Muscle layer of colon (tissue), 2 donors: ENCODE data around the gene DUSP28.
"Not testable (repeated sequence)": the region's sequence is repeated elsewhere in the genome, so short reads cannot be mapped to it uniquely, and the experiment has no call there.

ENCODE experiments used
- H3K27ac ChIP-seq: one replicate; pipeline ENCODE4 v1.7.0; 2013; ENCODE audit warnings: low read depth, mild to moderate bottlenecking, low read length, moderate library complexity
- H3K27me3 ChIP-seq, 2 donors: one replicate each; pipeline ENCODE4 v1.7.0; 2013; ENCODE audit warnings: low read length in 2 of 2, mild to moderate bottlenecking in 2 of 2; ENCODE audit not compliant: insufficient read depth in 2 of 2, control insufficient read depth in 1 of 2
- H3K36me3 ChIP-seq: one replicate; pipeline ENCODE4 v1.7.0; 2013; ENCODE audit warnings: mild to moderate bottlenecking, low read length; ENCODE audit not compliant: insufficient read depth
- H3K4me1 ChIP-seq: one replicate; pipeline ENCODE4 v1.7.0; 2013; ENCODE audit warnings: mild to moderate bottlenecking, low read length; ENCODE audit not compliant: insufficient read depth
- H3K4me3 ChIP-seq, 2 donors: one replicate each; pipeline ENCODE4 v1.7.0; 2013; ENCODE audit warnings: low read length in 2 of 2, low read depth in 1 of 2, mild to moderate bottlenecking in 1 of 2, moderate library complexity in 1 of 2
- H3K9ac ChIP-seq: one replicate; pipeline ENCODE4 v1.7.0; 2013; ENCODE audit warnings: low read length
- H3K9me3 ChIP-seq: one replicate; pipeline ENCODE4 v1.7.0; 2013; ENCODE audit warnings: mild to moderate bottlenecking, low read length
- donor health status: abdominal sarcoma.
- donor health status: Adenocarcinoma of cecum.

The DUSP28 gene

DNA sequence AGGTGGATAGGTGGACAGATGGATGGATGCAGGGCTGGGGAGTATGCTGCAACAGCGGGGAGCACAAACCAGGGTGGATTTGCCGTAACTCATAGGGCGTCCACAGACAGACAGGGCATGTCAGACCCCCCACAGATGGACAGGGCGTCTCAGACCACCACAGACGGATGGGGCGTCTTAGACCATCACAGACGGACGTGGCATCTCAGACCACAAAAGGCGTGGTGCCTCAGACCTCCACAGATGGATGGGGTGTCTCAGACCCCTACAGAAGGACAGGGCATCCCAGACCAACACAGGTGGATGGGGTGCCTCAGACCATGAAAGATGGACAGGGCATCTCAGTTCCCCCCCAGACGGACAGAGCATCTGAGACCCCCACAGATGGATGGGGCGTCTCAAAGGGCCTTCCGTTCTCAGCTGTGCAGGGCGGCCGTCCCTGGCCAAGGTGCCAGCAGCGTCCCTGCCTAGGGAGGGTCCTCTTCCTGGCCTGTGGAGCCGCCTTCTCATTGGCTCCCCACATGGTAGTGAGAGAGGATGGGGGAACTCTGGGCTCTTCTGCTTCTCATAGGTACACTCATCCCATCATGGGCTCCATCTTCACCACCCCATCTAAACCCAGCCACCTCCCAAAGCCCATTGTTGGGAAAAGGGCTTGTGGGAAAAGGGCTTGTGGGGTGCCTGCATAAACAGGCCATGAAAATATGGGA is 4.5 kb upstream of the DUSP28 start:
- no peak overlapping the region for H3K9ac ChIP-seq
- H3K4me1 ChIP-seq = peaks cover 15% of the 10 kb centered on the region
- peaks cover 0 to 16% of the 10 kb centered on the region in 2 donors for H3K27me3 ChIP-seq
- no peak overlapping the region for H3K27ac ChIP-seq
- H3K36me3 ChIP-seq = no peaks in the 10 kb centered on the region
- no peaks in the 10 kb centered on the region for H3K9me3 ChIP-seq
- no peak overlapping the region for H3K4me3 ChIP-seq

DNA sequence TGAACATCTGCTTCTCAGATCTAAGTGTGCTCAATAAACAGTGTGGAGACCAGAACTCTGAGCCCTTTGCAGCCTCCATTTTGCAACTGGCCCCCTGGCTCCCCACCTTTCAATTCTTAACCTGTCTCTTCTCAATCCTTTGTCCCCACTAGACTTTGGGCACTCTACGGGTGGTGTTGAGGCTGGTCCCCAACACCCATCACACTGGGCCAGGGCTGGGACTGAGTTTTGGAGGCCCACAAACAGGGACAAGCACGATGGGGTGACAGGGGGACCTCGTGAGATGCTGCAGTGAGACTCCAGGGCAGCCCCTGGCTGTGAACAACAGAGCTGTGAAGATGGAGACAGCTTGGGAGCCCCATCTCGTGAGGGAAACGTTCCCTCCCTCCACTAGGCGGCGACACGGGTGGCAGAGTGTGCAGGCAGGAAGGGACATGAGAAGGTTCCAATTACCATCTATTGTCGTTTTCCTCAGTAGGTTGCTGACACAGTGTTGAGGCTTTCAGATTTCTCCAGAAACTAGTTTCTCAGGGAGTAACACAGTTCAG is 3.5 kb upstream of the DUSP28 start:
- Histone ChIP-seq H3K4me3 (no peak overlapping the region), H3K27me3 (peaks cover 0 to 16% of the 10 kb centered on the region in 2 donors), H3K36me3 (no peaks in the 10 kb centered on the region), H3K27ac (no peak overlapping the region), H3K9me3 (no peaks in the 10 kb centered on the region), H3K9ac (no peak overlapping the region), H3K4me1 (peaks cover 20% of the 10 kb centered on the region)

- no peak overlapping the region for H3K27ac ChIP-seq
- no peaks in the 10 kb centered on the region for H3K9me3 ChIP-seq
- H3K4me1 ChIP-seq = peaks cover 23% of the 10 kb centered on the region
- H3K27me3 ChIP-seq = peaks cover 0 to 16% of the 10 kb centered on the region in 2 donors
- no peaks in the 10 kb centered on the region for H3K36me3 ChIP-seq
- no peak overlapping the region for H3K9ac ChIP-seq
- peak overlapping the region; percentile 14 to 50 for H3K4me3 ChIP-seq
Observed at GRCh38 chr2:240557101-240557751, 2.9 kb upstream of the DUSP28 start.

- Histone ChIP-seq H3K27ac (no peak within 1 kb of the TSS), H3K9me3 (no peaks in the 10 kb centered on the region), H3K4me3 (peak within 1 kb of the TSS; percentile 14 to 50), H3K27me3 (peaks cover 0 to 16% of the 10 kb centered on the region in 2 donors), H3K9ac (no peak within 1 kb of the TSS), H3K4me1 (peaks cover 23% of the 10 kb centered on the region), H3K36me3 (no peaks in the 10 kb centered on the region)
Observed at GRCh38 chr2:240557808-240558207, 2.3 kb upstream of the DUSP28 start, which contains the start of gene ANKMY1. Gene ANKMY1 (minus strand): TSS chr2:240557988. CDS start chr2:240557335, 653 bp downstream.

DNA sequence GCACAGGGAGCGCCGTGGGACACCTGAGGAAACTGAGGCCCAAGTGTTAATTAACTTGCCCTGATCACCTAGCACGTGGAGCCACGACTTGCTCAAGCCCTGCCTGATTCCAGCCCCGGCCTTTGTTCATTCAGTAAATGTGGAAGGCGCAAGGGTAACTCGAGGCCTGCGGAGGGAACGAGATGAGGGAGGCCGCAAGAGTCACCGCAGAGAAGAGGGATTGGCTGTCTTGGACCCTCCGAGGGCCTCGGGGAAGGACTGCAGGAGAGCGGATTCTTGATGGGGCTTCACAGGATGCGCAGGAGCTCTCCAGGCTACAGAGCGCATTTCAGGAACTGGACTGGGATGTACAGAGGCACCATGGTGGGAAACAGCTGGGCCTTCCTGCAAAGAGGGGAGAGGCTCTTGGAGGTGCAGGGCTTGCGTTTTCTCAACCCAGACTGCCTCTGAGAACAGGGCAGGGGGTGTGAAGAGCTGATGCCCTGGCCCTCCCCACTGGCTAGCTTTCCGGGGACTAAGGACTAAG is 1.9 kb upstream of the DUSP28 start:
- H3K4me3 ChIP-seq = peak overlapping the region; percentile 14 to 50
- no peaks in the 10 kb centered on the region for H3K36me3 ChIP-seq
- no peak overlapping the region for H3K9ac ChIP-seq
- peaks cover 23% of the 10 kb centered on the region for H3K4me1 ChIP-seq
- H3K27ac ChIP-seq = no peak overlapping the region
- H3K27me3 ChIP-seq = peaks cover 0 to 16% of the 10 kb centered on the region in 2 donors
- no peaks in the 10 kb centered on the region for H3K9me3 ChIP-seq

GRCh38 chr2:240559286-240559685 is 871 bp upstream of the DUSP28 start:
- Histone ChIP-seq H3K9me3 (no peaks in the 10 kb centered on the region), H3K27me3 (peaks cover 0 to 16% of the 10 kb centered on the region in 2 donors), H3K4me3 (no peak overlapping the region), H3K9ac (no peak overlapping the region), H3K27ac (no peak overlapping the region), H3K4me1 (peaks cover 23% of the 10 kb centered on the region), H3K36me3 (no peaks in the 10 kb centered on the region)

DNA sequence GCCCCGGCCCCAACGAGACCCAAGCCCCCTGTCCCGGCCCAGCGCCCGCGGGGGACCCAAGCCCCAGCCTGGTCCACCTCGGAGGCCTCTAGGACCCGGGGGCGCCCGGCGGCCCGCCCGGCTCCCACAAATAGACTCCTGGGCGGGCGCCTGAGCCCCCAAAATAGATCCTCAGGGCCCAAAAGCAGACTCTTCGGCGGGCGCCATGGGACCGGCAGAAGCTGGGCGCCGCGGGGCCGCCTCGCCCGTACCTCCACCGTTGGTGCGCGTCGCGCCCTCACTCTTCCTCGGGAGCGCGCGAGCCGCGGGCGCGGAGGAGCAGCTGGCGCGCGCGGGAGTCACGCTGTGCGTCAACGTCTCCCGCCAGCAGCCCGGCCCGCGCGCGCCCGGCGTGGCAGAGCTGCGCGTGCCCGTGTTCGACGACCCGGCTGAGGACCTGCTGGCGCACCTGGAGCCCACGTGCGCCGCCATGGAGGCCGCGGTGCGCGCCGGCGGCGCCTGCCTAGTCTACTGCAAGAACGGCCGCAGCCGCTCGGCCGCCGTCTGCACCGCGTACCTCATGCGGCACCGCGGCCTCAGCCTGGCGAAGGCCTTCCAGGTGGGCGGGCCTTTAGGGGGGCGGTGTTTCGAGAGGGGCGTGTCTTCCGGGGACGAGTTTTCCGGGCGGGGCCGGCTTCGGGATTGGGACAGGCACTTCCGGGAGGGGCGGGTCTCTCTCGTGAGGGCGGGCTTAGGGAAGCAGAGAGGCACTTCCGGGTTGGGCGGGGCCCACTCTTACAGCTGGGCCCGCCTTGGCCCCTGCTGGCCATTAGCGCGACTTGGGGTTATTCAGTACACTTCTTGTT is 545 bp downstream of the DUSP28 start:
- Histone ChIP-seq H3K4me1 (peaks cover 24% of the 10 kb centered on the region), H3K36me3 (no peaks in the 10 kb centered on the region), H3K27ac (peak overlapping the region; percentile 79), H3K9me3 (no peaks in the 10 kb centered on the region), H3K9ac (no peak overlapping the region), H3K27me3 (peaks cover 0 to 16% of the 10 kb centered on the region in 2 donors), H3K4me3 (peak overlapping the region; percentile 51 to 69)

DNA sequence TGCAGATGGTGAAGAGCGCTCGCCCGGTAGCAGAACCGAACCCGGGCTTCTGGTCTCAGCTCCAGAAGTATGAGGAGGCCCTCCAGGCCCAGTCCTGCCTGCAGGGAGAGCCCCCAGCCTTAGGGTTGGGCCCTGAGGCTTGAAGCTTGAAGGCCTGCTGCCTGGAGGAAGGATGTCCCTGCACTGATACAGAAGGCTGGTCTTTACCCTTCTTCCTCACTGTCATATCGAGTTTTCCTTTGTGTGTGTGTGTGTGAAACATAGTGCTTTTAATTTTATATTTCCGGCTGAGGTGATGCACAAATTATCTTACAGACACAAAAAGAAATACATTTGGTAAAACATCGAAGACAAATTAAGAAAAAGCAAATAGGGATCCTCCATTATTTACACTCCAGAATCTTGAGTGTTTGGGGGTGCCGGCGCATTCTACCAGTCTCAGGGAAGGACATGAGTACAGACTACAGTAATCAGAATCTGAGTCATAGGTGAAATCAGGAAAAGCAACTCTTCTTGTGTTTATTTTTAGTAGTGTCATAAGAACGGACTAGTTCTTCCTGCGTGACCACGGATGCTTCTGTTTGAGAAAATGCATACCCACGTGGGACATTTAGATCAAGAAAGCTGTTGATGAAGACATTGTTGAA is 1.3 kb downstream of the DUSP28 start:
- Histone ChIP-seq H3K27ac (peak overlapping the region; percentile 62), H3K9ac (peak overlapping the region; percentile 30), H3K4me3 (peak overlapping the region in 1 of 2 donors; percentile 51), H3K36me3 (no peaks in the 10 kb centered on the region), H3K27me3 (peaks cover 0 to 16% of the 10 kb centered on the region in 2 donors), H3K4me1 (peaks cover 30% of the 10 kb centered on the region), H3K9me3 (no peaks in the 10 kb centered on the region)

GRCh38 chr2:240563231-240563630 is 3.1 kb downstream of the DUSP28 start:
- H3K36me3 ChIP-seq, H3K4me3 ChIP-seq, H3K9me3 ChIP-seq, H3K27me3 ChIP-seq, H3K9ac ChIP-seq, H3K27ac ChIP-seq: not testable (repeated sequence)
- peaks cover 38% of the 10 kb centered on the region for H3K4me1 ChIP-seq

DNA sequence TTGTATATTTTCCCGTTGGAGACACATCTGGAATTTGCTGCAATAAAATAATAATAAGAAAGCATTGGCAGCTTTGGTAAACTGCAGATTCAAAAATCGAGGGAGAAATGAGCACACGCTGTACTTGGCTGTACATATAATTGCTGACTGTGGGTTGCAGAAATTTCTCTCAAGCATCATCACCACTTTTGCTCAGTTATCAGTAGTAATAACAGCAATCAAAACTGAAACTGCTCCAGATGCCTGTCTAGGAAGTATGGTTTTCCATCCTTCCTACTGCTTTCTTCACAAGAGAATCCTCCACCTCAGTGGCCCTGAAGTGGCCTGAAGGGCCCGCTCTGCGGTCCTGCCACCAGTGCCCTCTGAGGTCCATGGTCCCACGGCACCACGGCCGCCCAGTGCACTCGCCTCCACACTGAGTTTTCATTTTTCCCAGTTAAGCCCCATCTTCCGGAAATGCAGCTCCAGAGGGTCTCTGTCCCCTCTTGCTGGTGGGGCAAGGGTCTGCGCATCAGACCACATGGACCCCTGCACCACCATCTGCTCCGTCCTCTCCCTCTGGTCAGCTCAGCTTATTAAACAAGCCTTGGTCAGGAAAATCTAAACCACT is 3.9 kb downstream of the DUSP28 start:
- no peaks in the 10 kb centered on the region for H3K36me3 ChIP-seq
- no peaks in the 10 kb centered on the region for H3K27me3 ChIP-seq
- no peak overlapping the region for H3K27ac ChIP-seq
- no peak overlapping the region for H3K4me3 ChIP-seq
- H3K9ac ChIP-seq = no peak overlapping the region
- H3K9me3 ChIP-seq = no peaks in the 10 kb centered on the region
- H3K4me1 ChIP-seq = peaks cover 36% of the 10 kb centered on the region
